Measurements from ENCODE around the gene PLPPR4.
"Not testable (repeated sequence)": the region's sequence is repeated elsewhere in the genome, so short reads cannot be mapped to it uniquely, and the experiment has no call there.

Gene PLPPR4

GRCh38 chr1:99282536-99282935 lies 18.2 kb downstream of the PLPPR4 start:
- no peak overlapping the region for H3K27ac Mint-ChIP-seq

GRCh38 chr1:99283521-99283920 lies 19.2 kb downstream of the PLPPR4 start:
- DNase-seq; H3K36me3 Mint-ChIP-seq (ENCODE audit: low read depth); H3K9me3 Mint-ChIP-seq; H3K27ac Mint-ChIP-seq; H3K27me3 Mint-ChIP-seq (ENCODE audit: low read depth, poor library complexity); H3K4me1 Mint-ChIP-seq; H3K4me3 Mint-ChIP-seq: not testable (repeated sequence)

More at GRCh38 chr1:99282536-99282935, 18.2 kb downstream of the PLPPR4 start:
- peaks cover 3% of the 10 kb centered on the region for H3K27me3 Mint-ChIP-seq (ENCODE audit: low read depth, poor library complexity)
- no peak overlapping the region for H3K4me3 Mint-ChIP-seq
- DNase-seq: no peak
- H3K4me1 Mint-ChIP-seq: no peaks in the 10 kb centered on the region
- no peaks in the 10 kb centered on the region for H3K9me3 Mint-ChIP-seq
- no peaks in the 10 kb centered on the region for H3K36me3 Mint-ChIP-seq (ENCODE audit: low read depth)
- no peak for TF ChIP-seq CTCF (IDR thresholded peaks at IDR 0.05)

GRCh38 chr1:99292886-99293285 lies 28.6 kb downstream of the PLPPR4 start:
- H3K27me3 Mint-ChIP-seq (ENCODE audit: low read depth, poor library complexity): peaks cover 10% of the 10 kb centered on the region
- no peaks in the 10 kb centered on the region for H3K4me1 Mint-ChIP-seq
- H3K27ac Mint-ChIP-seq: no peak overlapping the region
- no peaks in the 10 kb centered on the region for H3K36me3 Mint-ChIP-seq (ENCODE audit: low read depth)
- no peak for DNase-seq
- H3K4me3 Mint-ChIP-seq: no peak overlapping the region
- H3K9me3 Mint-ChIP-seq: peaks cover 9% of the 10 kb centered on the region
- TF ChIP-seq CTCF (IDR thresholded peaks at IDR 0.05): no peak

GRCh38 chr1:99297923-99298322 lies 33.6 kb downstream of the PLPPR4 start:
- Mint-ChIP-seq H3K27me3 (ENCODE audit: low read depth, poor library complexity) (peaks cover under 1% of the 10 kb centered on the region), H3K27ac (no peak overlapping the region), H3K9me3 (no peaks in the 10 kb centered on the region), H3K4me1 (no peaks in the 10 kb centered on the region), H3K36me3 (ENCODE audit: low read depth) (no peaks in the 10 kb centered on the region), H3K4me3 (no peak overlapping the region)
- TF ChIP-seq CTCF (IDR thresholded peaks at IDR 0.05): no peak
- DNase-seq: no peak

- Mint-ChIP-seq H3K4me3 (no peak overlapping the region), H3K27me3 (ENCODE audit: low read depth, poor library complexity) (peaks cover 5% of the 10 kb centered on the region), H3K27ac (no peak overlapping the region), H3K36me3 (ENCODE audit: low read depth) (no peaks in the 10 kb centered on the region), H3K4me1 (no peaks in the 10 kb centered on the region), H3K9me3 (no peaks in the 10 kb centered on the region)
- DNase-seq: no peak
- TF ChIP-seq CTCF (IDR thresholded peaks at IDR 0.05): no peak
Observed at GRCh38 chr1:99304725-99305282, 40.5 kb downstream of the PLPPR4 start.

GRCh38 chr1:99305626-99306025 lies 41.3 kb downstream of the PLPPR4 start:
- Mint-ChIP-seq H3K36me3 (ENCODE audit: low read depth) (no peaks in the 10 kb centered on the region), H3K4me3 (no peak overlapping the region), H3K4me1 (no peaks in the 10 kb centered on the region), H3K27ac (no peak overlapping the region), H3K9me3 (no peaks in the 10 kb centered on the region), H3K27me3 (ENCODE audit: low read depth, poor library complexity) (peaks cover 5% of the 10 kb centered on the region)
- DNase-seq: no peak
- no peak for TF ChIP-seq CTCF (IDR thresholded peaks at IDR 0.05)

Data from nephron progenitor cell (in vitro differentiated cells).